Neural cell (in vitro differentiated cells): Measurements from ENCODE around the gene ESPNL. TPM values are rescaled to one million over a fixed set of nuclear protein-coding genes. Genes with fewer than 3 reads are reported as not detected.

Experiments
- H2AFZ ChIP-seq: fragments of 200-600, 300-800 bp; sonication (generic), shearing (Covaris generic); 2 replicates; pipeline ENCODE4 v1.6.0; 2014; ENCODE audit warnings: low read depth, mild to moderate bottlenecking, antibody characterized with exemption, low read length, moderate library complexity
- H3F3A ChIP-seq: fragments of 200-600 bp; shearing (Covaris generic); 2 replicates; pipeline ENCODE4 v1.6.1; 2016; ENCODE audit warnings: mild to moderate bottlenecking, moderate library complexity, mixed read lengths, antibody characterized with exemption, low read length; ENCODE audit not compliant: insufficient read depth, poor library complexity, severe bottlenecking
- H3K27ac ChIP-seq: fragments of 200-600, 300-800 bp; sonication (generic), shearing (Covaris generic); 2 replicates; pipeline ENCODE4 v1.5.1; 2014; ENCODE audit warnings: mild to moderate bottlenecking, low read length, moderate library complexity
- H3K27me3 ChIP-seq: fragments of 300-800, 200-600 bp; sonication (generic), shearing (Covaris generic); 2 replicates; pipeline ENCODE4 v1.6.0; 2014; ENCODE audit warnings: mild to moderate bottlenecking, low read depth, low read length, moderate library complexity; ENCODE audit not compliant: insufficient read depth
- H3K36me3 ChIP-seq: fragments of 300-800, 200-600 bp; sonication (generic), shearing (Covaris generic); 2 replicates; pipeline ENCODE4 v1.5.1; 2014; ENCODE audit warnings: mild to moderate bottlenecking, antibody characterized with exemption, low read length, moderate library complexity; ENCODE audit not compliant: insufficient read depth
- H3K4me2 ChIP-seq: fragments of 300-800, 200-600 bp; sonication (generic), shearing (Covaris generic); 2 replicates; pipeline ENCODE4 v1.6.0; 2014; ENCODE audit warnings: mild to moderate bottlenecking, low read length
- H3K4me3 ChIP-seq: fragments of 300-800, 200-600 bp; sonication (generic), shearing (Covaris generic); 2 replicates; pipeline ENCODE4 v1.5.1; 2014; ENCODE audit warnings: mild to moderate bottlenecking, low read length, moderate library complexity
- H3K79me2 ChIP-seq: fragments of 200-600 bp; shearing (Covaris generic); replicated peaks from 2 replicates; pipeline ENCODE4 v1.6.0; 2014; ENCODE audit warnings: mild to moderate bottlenecking, low read length, moderate library complexity; ENCODE audit not compliant: insufficient read depth
- H3K9ac ChIP-seq: fragments of 300-800, 200-600 bp; sonication (generic), shearing (Covaris generic); 2 replicates; pipeline ENCODE4 v1.6.1; 2016; ENCODE audit warnings: mild to moderate bottlenecking, low read length, mixed read lengths
- H3K9me2 ChIP-seq: fragments of 200-600 bp; shearing (Covaris generic); 2 replicates; pipeline ENCODE4 v1.6.1; 2016; ENCODE audit warnings: mild to moderate bottlenecking, low read length, mixed read lengths; ENCODE audit not compliant: insufficient read depth
- H3K9me3 ChIP-seq: fragments of 200-600, 300-800 bp; sonication (generic), shearing (Covaris generic); 2 replicates; pipeline ENCODE4 v1.6.1; 2016; ENCODE audit warnings: mild to moderate bottlenecking, mixed run types, low read length, moderate library complexity, mixed read lengths
- H4K20me1 ChIP-seq: fragments of 200-600 bp; shearing (Covaris generic); 2 replicates; pipeline ENCODE4 v1.6.1; 2016; ENCODE audit warnings: mild to moderate bottlenecking, mixed run types; ENCODE audit not compliant: insufficient read depth
- EP300 ChIP-seq: fragments of 450-650 bp; conservative IDR thresholded peaks from 2 replicates; pipeline ENCODE4 v1.6.1; 2014; ENCODE audit warnings: antibody characterized with exemption, mild to moderate bottlenecking, moderate library complexity; ENCODE audit not compliant: poor library complexity, severe bottlenecking
- EZH2 ChIP-seq: fragments of 200-600, 300-800 bp; shearing (Covaris generic), sonication (generic); IDR thresholded peaks from 2 replicates; pipeline ENCODE4 v1.6.1; 2014; ENCODE audit warnings: antibody characterized with exemption, low read length, borderline replicate concordance, mild to moderate bottlenecking; ENCODE audit not compliant: insufficient read depth, poor library complexity, severe bottlenecking
- MXI1 ChIP-seq: fragments of 450-650 bp; conservative IDR thresholded peaks from 2 replicates; pipeline ENCODE4 v1.6.1; 2014; ENCODE audit warnings: antibody characterized with exemption, mild to moderate bottlenecking; ENCODE audit not compliant: poor library complexity, severe bottlenecking
- POLR2AphosphoS5 ChIP-seq: IDR thresholded peaks from 2 replicates; pipeline ENCODE4 v1.6.1; 2012
- RAD21 ChIP-seq: fragments of 450-650 bp; conservative IDR thresholded peaks from 2 replicates; pipeline ENCODE4 v1.6.1; 2014; ENCODE audit warnings: antibody characterized with exemption, mild to moderate bottlenecking, moderate library complexity
- SMC3 ChIP-seq: fragments of 450-650 bp; conservative IDR thresholded peaks from 2 replicates; pipeline ENCODE4 v1.6.1; 2014; ENCODE audit warnings: antibody characterized with exemption, mild to moderate bottlenecking, moderate library complexity; ENCODE audit not compliant: poor library complexity
- polyA plus RNA-seq: library from polyadenylated mRNA; depleted of rRNA; stranded (reverse); fragments of >200 nt; gene quantifications from 2 replicates; pipeline ENCODE4 v1.2.3, GENCODE V29; 2014
- TF ChIP-seq, protein P1 (sequence below): IDR thresholded peaks from 2 replicates; pipeline ENCODE4 v1.6.1; 2012; ENCODE audit warnings: borderline replicate concordance

Gene ESPNL
- polyA plus RNA-seq, 1 donor from 2014 or later = 0.69 TPM

DNA sequence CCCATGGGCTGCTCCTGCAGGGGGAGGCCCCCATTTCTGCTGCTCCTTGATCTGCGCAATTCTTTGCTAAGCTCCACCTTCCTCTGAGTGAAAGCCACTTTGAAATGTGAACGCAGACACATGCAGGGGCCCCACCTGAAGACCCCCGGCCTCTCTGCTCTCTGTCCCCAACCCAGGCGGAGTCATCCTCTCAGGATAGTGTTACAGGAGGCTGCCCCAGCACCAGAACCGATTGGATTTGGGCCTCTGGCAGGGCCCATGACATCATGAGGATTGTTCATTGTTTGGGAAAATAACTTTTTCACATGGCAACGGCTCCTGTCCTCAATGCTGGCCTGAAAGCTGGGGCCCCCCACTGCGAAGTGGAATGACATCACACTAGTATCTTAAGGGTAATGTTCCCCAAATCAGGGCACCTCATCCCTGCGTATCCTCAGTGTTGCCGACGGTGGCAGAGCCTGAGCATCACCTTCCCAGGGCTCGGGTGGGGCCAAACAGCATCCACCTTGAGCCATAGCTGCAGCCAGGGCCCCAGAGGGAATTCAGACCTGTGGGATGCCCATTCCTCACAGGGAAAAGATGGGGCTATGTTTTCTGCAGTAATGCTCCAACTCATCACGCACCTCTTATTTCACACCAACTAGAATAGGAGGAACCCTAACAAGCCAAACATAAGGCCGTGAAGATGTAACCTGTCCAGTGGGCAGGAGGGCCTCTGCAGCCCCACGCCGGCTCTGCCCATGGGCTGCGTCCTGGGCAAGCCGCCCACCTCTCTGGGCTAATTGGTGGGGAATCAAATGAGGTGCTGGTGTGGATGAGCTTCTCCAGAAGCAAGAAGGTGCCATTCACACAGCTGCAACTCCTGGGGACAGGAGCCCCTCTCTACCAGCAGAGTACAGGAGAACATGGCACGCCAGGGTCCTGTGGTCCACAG is 55.9 kb downstream of the ESPNL start (continued):
- no peak for TF ChIP-seq EP300
- no peak for TF ChIP-seq SMC3

DNA sequence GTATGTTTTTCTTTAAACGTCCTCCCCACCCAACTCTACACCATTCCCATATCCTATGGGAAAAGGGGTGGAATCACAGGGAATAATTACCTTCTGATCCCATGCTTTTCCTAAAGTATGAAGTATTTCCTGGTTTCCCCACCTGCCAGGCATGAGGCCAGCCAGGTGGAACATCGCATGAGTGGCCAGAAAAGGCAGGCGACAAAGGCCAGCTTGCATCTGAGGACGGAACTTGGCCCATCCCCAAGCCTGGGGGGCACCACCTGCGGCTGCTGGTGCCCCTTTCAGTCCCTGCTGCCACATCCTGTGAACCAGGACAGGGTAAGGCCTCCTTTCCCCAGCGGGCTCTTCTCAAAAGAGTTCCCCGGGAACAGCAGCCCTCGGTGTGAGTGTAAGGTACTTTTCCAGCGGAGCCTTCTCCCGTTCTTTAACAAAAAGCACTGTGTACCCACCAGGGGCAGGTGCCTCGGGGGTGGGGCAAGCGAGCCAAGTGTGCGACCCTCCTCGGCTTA is 57.4 kb downstream of the ESPNL start:
- Histone ChIP-seq H2AFZ (no peak overlapping the region), H3K4me3 (no peak overlapping the region), H3K36me3 (no peaks in the 10 kb centered on the region), H3K9me3 (no peaks in the 10 kb centered on the region), H3K4me2 (no peak overlapping the region), H3F3A (no peaks in the 10 kb centered on the region), H3K9me2 (no peaks in the 10 kb centered on the region), H3K79me2 (no peaks in the 10 kb centered on the region), H3K9ac (no peak overlapping the region), H3K27ac (no peak overlapping the region), H3K27me3 (peaks cover 28% of the 10 kb centered on the region), H4K20me1 (no peaks in the 10 kb centered on the region)
- TF ChIP-seq POLR2AphosphoS5 (no peak), SMC3 (no peak), MXI1 (no peak), RAD21 (no peak), EZH2 (no peak), EP300 (no peak)
- TF ChIP-seq, protein P1, sequence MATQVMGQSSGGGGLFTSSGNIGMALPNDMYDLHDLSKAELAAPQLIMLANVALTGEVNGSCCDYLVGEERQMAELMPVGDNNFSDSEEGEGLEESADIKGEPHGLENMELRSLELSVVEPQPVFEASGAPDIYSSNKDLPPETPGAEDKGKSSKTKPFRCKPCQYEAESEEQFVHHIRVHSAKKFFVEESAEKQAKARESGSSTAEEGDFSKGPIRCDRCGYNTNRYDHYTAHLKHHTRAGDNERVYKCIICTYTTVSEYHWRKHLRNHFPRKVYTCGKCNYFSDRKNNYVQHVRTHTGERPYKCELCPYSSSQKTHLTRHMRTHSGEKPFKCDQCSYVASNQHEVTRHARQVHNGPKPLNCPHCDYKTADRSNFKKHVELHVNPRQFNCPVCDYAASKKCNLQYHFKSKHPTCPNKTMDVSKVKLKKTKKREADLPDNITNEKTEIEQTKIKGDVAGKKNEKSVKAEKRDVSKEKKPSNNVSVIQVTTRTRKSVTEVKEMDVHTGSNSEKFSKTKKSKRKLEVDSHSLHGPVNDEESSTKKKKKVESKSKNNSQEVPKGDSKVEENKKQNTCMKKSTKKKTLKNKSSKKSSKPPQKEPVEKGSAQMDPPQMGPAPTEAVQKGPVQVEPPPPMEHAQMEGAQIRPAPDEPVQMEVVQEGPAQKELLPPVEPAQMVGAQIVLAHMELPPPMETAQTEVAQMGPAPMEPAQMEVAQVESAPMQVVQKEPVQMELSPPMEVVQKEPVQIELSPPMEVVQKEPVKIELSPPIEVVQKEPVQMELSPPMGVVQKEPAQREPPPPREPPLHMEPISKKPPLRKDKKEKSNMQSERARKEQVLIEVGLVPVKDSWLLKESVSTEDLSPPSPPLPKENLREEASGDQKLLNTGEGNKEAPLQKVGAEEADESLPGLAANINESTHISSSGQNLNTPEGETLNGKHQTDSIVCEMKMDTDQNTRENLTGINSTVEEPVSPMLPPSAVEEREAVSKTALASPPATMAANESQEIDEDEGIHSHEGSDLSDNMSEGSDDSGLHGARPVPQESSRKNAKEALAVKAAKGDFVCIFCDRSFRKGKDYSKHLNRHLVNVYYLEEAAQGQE = no peak

DNA sequence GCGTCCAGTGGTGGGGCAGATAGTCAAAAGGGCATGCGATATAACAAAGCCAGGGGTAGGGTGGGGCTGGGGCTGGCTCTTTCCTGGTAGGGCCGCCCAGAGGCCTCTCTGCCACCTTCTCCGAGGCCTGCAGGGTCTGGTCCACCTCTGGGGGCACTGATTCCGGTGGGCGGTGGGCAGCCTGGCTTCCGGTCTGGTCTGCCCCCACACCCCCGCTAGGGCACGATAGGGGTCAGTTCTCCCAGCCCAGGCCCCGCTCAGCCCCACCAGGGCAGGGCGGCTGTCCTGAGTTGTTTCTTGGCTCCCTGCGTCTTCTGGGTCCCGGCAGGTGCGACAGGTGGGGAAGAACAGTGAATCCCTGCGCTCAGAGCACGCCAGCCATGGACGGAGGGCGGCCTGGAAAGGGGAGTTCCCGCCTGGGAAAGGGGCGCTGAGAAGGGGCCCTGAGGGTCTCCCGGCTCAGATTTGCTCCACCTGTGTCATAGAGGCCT is 57.9 kb downstream of the ESPNL start:
- H4K20me1 ChIP-seq = no peaks in the 10 kb centered on the region
- H3K9ac ChIP-seq = no peak overlapping the region
- no peak for TF ChIP-seq POLR2AphosphoS5
- TF ChIP-seq, protein P1 = no peak
- no peaks in the 10 kb centered on the region for H3K79me2 ChIP-seq
- no peaks in the 10 kb centered on the region for H3K36me3 ChIP-seq
- H3K9me2 ChIP-seq = no peaks in the 10 kb centered on the region
- H3K4me2 ChIP-seq = no peak overlapping the region
- no peaks in the 10 kb centered on the region for H3F3A ChIP-seq
- H3K9me3 ChIP-seq = no peaks in the 10 kb centered on the region
- H3K27me3 ChIP-seq = peaks cover 33% of the 10 kb centered on the region
- no peak overlapping the region for H2AFZ ChIP-seq
- no peak overlapping the region for H3K27ac ChIP-seq
- H3K4me3 ChIP-seq = no peak overlapping the region
